GM21737 (cell line): Measurements from ENCODE around the gene STK35.

Source experiments
- ATAC-seq: cut with Tn5 transposase; IDR thresholded peaks from one replicate; pipeline ENCODE4 v1.9.1; 2021; ENCODE audit warnings: mild to moderate bottlenecking, moderate library complexity; ENCODE audit not compliant: unreplicated experiment

Gene STK35

DNA sequence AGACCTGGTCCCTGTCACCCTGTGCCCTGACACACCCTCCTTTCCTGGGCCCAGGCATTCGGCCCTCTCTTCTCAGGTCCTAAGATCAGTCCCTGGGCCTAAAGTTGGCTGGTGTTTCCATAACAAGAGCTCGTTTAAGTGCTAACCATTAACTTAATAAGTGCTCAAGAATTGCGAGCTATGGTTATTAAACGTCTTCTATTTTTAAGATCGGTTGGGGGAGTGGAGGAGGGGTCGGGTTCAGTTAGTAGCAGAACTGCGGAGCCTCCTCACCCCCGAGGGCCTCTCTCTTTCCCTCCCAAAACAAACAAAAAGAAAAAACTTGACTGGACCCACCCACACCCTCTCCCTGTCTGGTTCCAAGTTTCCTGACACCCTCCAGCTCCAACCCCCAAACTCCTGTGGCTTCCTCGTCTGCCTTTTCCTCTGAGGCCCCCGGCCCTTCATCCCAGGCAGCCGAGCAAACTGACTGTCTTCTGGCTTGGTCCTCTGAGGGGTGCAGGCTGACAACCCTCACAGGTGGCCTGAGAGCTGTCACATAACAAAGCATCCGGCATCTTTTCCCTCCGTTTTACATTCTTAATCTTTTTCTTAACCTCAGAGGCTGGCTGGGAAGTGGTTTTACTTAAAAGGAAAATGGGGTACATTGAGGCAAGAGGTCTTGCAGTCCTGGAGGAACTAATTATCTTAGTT is 2.0 kb downstream of the STK35 start:
- ATAC-seq, result no peak

DNA sequence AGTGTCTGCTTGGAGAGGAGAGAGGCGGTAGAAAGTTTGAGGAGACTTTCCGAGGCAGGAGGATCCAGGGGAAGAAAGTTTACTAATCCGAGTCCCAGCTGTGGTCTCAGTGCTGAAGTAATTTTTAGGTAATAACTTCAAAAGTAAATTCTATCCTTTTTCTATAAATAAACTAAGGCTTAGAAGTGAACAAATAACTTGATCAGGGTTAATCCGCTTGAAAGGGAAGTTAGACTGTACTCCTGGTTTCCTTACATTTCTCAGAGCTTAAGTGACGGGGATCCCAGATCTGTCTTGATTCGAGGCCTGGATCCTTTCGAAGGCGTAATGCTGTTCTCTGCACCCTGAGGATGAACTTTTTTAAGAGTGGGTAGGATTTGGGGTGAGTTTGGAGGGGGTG is 2.6 kb downstream of the STK35 start:
- no peak for ATAC-seq

DNA sequence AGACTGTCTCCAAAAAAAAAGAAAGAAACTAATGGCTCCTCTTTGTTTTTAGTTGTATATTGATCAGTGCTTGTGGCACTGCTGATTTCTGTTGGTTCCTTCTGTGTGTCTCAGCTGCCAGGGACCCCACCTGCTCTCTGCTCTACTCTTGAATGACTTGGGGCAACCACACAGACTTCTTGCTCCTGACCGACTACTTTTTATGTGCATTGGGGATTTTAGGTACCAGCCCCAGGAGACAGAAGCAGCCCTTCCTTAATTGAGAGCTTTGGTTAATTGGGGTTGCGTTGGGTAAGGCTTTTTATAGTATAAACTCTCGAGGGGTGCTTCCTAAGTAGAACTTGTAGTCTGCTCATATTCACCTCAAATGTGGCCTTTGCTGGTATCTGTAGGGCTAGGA is 6.9 kb downstream of the STK35 start:
- ATAC-seq, result no peak

DNA sequence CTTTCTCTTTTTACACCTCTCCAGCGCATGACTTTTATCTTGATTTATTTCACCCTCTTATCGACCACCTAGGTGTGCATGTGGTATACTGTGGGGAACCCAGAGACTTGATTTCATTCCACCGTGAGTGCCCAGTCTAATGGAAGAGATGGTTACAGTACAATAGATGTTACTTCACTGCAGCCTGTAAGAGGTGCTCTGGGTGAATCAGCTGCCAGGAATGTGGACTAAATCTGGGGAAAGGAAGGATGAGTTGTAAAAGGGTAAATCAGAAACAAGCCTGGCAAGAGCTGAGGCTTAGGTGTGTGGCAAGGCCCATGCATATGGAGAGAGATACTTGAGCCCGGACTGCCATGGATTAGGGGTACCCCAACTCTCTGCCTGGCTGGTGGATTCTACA is 7.4 kb downstream of the STK35 start:
- ATAC-seq, result no peak

DNA sequence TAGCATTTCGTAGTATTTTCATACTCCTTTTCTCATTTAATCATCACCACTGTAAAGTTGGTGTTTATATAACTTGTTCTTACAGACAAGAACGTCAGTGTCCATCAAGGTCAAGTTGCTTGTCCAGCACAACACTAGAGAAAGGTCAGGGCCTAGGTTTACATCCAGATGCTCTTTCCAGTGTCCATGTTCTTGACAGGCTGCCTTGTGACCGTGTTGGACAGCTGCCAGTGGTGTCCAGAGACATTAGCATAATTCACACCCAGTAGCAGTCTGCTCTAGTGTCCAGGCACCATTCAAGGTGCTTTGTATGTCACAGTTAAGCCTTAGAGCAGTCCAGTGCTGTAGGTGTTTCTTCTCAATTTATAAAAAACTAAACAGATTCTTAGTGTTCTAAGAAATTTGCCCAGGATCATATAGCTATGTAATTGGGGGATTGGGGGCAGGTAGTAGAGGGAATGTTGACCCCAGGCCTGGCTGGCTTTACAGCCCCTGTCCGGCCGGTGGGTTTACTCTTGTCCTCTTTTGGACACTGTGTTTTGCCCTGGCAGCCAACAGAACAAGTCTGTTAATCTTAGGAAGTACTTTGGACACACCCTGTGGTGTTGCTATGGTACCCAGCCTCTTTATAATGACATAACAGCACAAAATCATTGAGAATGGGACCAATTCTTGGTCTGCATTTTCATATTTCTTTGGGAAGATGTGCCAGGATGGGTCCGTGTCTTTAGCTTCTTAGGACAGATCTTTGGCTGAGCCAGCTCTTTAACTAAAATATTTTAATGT is 8.0 kb downstream of the STK35 start:
- no peak for ATAC-seq

DNA sequence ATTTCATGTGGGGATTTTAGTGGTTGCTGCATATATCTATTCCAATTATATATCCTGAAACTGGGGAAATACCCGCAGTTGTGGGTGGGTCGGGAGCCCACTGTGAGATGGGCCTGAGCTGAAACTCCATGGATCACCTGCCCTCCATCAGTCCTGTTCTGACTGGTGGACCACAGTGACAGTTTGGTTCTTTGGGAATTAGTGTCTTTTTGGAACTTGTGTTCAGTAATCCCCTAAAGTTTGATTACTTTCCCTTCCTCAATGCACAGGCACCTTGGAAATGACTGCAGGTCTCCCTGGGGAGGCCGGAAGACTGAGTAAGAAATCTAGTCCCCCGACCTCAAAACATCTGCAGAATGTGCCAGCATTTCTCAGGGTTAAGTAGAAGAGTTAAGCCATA is 11.3 kb downstream of the STK35 start:
- no peak for ATAC-seq

DNA sequence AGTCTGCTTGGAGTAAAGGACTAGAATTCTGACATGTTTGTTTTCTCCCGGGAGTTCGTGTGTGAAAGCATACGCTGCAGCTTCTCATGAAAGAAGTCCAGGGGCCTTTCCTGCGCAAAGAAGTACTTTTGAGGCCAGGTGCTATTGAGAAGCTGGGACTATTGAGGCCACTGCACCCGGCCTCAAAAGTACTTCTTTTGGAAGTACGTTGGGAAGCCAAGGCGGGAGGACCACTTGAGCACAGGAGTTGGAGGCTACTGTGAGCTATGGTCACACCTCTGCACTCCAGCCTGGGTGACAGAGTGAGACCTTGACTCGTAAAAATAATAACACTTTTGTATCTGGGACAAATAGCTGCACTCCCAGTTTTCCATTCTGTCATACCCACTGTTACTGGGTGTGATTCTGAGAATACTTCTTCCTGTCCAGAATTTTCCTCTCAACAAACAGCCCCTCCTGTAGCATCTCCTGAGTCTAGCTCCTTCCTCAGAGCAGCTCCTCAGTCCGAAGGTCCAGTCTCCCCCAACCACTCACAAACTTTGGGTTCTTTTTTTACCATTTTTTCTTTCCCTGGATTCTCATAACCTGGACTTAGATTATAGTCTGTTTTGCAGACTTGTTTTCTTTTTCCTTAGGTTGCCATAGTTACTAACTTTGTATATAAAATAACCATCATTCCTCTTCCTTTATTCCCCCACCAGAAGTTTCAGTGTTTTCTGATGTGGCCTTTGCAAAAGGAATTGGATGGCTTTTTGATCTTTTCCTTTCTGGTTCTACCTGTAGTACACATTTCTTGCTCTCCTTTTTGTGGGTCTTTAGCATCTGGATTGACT is 12.7 kb downstream of the STK35 start:
- no peak for ATAC-seq

DNA sequence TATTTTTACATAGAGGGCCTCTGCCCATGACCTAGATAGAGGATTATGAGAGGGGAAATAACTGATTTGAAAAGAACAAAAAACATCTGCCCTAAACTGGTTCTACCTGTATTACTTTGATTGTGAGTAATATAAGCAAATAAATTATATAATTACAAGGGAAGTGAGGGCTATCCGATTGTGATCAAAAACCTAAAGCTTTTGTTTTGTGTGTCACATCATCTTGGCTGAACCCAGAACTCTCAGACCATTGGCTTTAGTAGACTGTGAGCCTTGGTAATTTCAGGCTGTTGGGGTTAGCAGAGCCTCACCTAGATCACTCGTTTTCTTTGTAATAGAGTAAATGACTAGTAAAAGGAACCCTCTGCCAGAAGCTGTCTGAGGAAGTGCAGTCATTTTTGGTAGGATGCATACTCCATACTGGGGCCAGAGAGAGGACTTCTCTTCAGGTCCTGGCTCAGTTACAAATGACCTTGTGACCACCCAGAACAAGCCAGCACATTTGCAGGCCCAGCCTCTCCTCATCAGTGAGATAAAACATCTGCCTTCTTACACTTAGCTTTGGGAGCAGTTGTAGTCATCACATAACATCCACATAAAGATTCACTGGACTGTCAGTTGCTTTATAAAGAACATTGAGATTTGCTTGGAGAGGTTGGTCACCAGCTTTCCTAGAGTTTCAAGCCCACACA is 13.5 kb downstream of the STK35 start:
- no peak for ATAC-seq

DNA sequence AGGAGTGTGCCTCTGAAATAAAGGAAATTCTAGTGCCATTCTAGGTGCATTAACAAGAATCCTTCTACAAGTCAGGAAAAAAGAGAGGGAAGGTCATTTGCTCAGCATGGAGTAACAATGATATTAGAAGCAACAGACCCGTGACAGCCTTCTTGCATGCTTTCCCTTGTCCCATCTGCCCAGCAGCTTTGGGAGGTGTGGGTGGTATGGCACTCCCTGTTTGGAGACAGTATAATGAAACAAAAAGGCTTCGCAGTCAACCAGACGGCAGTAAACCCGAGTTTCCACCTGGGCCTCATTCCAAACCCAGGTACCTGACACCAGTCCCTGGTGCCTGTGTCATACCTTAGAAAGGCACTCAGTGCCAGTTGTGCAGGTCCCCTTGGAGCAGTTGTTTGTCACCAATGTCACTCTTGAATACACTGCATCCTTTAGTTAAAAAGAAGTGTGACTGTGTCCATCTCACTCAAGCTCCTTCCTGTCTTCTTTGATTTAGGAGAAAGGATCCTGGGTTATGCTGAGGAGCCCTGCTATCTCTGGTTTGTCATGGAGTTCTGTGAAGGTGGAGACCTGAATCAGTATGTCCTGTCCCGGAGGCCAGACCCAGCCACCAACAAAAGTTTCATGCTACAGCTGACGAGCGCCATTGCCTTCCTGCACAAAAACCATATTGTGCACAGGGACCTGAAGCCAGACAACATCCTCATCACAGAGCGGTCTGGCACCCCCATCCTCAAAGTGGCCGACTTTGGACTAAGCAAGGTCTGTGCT is 14.7 kb downstream of the STK35 start:
- ATAC-seq, result no peak

DNA sequence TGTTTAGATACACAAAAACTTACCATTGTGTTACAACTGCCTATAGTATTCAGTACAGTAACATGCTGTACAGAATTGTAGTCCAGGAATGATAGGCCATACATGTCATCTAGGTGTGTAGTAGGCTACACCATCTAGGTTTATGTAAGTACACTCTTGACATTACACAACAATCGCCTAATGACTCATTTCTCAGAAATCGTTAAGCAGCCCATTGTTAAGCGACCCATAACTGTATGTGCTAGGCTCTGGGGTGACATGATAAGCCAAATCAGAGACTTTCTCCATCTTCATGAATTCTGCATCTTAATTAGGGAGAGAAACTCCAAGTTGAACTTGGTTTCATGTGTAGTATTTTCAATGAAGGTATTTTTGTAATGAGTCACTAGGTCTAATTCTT is 17.2 kb downstream of the STK35 start:
- ATAC-seq, result no peak

DNA sequence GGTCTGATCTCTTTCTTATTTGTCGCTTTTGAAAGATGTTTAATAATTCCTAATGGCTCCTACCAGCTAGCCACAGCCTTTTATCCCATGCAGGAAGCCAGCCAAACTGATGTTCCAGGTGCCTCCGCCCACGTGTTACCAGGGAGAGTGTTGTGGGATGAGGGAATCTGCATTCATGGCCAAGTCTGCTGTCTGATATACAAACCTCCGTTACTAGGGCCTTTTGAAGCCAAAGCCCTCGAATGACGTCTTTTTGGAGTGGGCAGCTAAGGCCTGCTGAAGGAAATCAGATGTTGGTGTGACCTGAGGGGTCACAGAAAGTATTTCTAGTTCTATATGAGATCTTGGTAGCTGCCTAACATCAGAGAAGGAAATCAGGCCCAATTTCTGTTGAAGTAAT is 21.3 kb downstream of the STK35 start:
- no peak for ATAC-seq

DNA sequence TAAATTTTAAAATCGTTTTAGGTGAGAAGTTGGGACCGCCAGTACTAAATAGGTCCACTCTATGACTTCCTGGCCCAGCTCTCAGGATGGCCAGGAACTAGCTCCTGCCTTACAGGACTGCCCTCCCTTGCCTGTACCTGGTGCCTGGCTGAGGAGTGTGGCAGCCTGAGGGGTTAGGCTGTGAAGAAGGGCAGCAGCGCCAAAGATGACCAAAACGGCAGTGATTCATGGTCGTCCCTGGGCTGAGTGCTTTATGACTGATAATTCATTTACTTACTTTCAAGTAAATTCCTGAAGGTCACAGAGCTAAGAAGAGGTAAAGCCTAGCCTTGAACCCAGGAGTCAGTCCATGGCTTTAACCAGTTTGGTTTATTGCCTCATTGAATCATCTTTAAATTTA is 22.1 kb downstream of the STK35 start:
- ATAC-seq, result no peak

DNA sequence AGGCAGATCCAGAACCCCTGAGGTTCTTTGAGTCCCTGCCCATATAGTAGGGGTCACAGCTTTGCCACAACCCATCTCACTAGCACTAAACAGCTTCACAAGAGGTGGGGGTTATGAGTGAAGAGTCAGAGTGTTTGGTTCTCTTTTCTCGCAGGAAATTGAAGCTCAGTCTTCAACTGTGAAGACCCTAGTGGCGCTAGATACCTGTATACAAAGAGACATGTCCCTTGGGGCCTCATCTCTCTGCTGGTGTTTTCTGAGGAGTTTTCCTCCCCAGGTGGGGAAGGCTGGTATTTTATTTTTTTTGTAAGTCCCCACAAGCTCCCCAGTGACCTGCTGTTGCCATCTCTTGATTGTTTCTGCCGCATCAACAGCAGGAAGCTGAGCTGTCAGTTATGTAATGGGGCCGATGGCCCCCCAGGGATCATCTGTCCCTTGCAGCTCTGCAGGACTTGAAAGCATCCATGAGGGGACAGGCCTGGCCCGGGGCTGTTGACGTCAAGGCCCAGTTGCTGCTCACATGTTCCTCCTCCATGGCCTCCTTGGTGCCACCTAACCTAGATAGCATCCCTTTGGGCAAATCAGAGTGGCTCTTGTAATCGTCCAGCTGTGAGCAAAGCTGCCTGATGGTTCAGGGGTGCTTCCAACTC is 23.1 kb downstream of the STK35 start:
- ATAC-seq, result no peak

DNA sequence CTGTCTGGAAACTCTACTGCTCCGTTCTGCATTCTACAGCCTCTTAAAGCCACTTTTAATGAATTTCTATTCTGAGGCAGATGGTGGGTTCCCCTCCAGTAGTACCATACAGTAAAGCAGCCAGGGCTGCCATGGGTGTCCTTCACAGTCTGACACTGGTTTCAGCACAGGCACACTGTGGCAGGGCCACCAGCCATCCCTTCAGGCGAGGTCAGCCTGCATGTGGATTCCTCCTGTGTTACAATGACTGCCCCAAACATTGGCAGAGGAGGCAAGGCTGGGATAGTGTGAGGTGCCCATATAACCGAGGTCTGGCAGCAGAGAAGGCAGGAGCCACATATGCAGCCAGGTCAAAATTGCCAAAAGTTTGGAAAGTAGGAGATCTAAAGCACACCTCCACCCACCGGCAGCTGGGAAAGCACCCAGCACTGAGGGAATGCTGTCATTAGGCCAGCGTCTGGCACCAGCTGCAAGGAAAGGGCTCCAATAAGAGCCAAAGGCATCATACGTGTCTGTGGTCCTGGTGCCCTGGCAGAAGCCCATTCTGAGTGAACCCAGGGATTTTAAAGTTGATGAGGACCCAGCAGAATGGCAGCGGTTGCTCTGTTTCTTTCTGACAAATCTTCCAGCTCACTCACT is 24.0 kb downstream of the STK35 start:
- no peak for ATAC-seq

DNA sequence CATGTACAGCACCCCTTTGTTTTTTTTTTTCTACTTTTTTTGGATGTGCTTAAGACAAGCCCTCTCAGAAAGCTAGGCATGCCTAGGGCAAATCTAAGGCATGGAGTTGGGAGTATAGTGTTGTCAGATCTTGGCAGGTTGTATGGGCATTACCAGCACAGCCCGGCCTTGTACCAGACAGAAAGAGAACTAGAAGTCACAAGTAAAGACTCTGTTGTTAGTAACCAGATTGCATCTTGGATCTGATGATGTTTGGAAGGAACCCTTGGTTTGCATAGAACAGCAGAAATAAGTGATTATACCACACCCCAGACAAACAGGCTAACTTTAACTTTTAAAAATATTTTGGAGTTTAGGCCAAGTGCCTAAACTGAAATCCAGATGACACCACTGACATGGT is 25.6 kb downstream of the STK35 start:
- ATAC-seq, result no peak

DNA sequence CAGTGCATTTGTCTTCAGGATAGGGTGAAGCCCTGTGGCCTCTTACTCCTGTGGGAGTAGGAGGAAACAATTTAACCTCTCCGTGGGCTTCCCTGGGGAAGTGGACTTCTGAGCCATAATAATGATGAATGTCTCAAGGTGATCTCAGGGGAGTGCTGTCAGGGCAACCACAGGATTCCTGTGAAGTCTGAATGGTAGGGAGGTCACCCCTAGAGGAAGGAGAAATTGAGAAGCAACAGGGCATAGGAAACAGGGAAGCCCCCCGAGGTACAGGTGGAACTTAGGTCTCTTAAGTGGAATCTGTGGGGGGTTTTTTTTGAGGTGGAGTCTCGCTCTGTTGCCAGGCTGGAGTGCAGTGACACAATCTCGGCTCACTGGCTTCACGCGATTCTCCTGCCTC is 26.9 kb downstream of the STK35 start:
- ATAC-seq, result no peak

DNA sequence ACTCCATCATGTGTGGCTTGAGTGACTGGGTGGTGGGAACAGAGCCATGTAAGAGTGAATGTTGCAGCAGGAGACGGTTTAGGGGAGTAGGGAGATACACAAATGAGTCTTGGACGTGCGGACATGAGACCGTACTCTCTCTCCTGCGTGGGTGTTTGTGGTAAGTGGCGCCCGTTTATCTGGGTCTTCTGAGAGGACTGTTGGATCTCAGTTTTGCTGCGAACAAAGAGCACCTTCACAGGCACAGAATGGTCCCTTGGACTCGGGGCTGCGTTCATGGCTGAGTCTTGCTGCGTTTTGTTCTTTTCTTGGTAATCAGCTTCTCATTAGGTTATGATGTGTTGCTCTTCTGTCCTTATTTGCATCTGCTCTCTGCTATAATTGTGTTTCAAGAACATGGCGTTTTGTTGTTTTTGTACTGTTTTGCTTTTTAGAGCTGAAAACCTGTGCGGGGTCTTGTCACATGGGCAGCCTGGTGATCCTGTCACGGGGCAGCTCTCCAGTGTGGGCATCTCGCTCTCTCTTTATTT is 28.5 kb downstream of the STK35 start:
- ATAC-seq, result no peak

DNA sequence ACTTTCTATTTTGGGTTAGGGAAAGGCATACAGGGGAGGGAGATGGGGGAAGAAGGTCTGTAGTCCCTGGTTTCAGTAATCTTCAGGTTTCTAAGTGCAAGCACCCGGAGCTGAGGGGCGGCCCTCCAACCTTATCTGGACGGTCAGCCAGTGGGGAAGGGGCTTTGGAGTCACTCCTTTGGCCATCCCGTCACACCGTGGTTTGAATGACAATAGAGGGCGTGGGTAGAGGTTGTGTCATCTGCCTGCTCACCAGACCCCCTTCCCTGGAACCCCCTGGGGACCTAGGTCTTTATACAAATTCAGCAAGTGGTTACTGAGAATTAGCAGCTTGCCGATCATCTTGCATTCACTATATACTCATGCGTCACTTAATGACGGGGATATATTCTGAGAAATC is 29.1 kb downstream of the STK35 start:
- no peak for ATAC-seq

DNA sequence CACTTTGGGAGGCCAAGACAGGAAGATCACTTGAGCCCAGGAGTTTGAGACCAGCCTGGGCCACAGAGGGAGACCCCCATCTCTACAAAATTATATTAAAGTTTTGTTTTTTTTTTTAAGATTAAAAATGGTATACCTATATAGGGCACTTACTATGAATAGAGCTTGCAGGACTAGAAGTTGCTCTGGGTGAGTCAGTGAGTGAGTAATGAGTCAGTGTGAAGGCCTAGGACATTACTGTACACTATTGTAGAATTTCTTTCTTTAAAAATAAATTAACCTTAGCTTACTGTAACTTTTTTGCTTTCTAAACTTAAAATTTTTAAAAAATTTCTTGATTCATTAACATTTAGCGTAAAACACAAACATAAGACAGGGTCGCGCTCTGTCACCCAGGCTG is 29.7 kb downstream of the STK35 start:
- ATAC-seq, result no peak
